PFSK-1 (cell line): ENCODE results near the gene NCL.

ENCODE experiments used
- FOXP2 ChIP-seq: optimal IDR thresholded peaks from 2 replicates; pipeline ENCODE3; 2011; ENCODE audit warnings: borderline replicate concordance, control low read depth, inconsistent platforms; ENCODE audit not compliant: insufficient read depth; ENCODE audit errors: extremely low read length, extremely low read depth
- POLR2AphosphoS5 ChIP-seq: IDR thresholded peaks from 2 replicates; pipeline ENCODE4 v1.6.1; 2012; ENCODE audit warnings: low read depth, mild to moderate bottlenecking, control low read depth, low read length, moderate library complexity
- REST ChIP-seq, 2 experiments: IDR thresholded peaks; 2 replicates each; pipeline versions ENCODE4 v1.6.1 to v1.8.0; 2011 to 2012; ENCODE audit warnings: low read depth in 2 of 2, low read length in 2 of 2, control low read depth in 1 of 2, inconsistent platforms in 1 of 2, mild to moderate bottlenecking in 1 of 2, moderate library complexity in 1 of 2; ENCODE audit not compliant: insufficient read depth in 1 of 2
- SIN3A ChIP-seq: IDR thresholded peaks from 2 replicates; pipeline ENCODE4 v1.6.1; 2012; ENCODE audit warnings: mild to moderate bottlenecking, low read length, moderate library complexity, borderline replicate concordance; ENCODE audit not compliant: insufficient read depth
- TAF1 ChIP-seq: IDR thresholded peaks from 2 replicates; pipeline ENCODE4 v1.6.1; 2012; ENCODE audit warnings: low read length, control low read depth, borderline replicate concordance; ENCODE audit not compliant: insufficient read depth

NCL gene

GRCh38 chr2:231457101-231457500, 7.2 kb downstream of the NCL start:
- no peak for TF ChIP-seq FOXP2
- TF ChIP-seq SIN3A, result no peak
- no peak for TF ChIP-seq TAF1
- TF ChIP-seq REST (IDR thresholded peaks at IDR 0.05; ENCODE audit: insufficient read depth in 1 of 2, low read depth in 2 of 2, low read length in 2 of 2), result no peak
- no peak; the same call in 1 of the 2 replicates for TF ChIP-seq POLR2AphosphoS5

DNA sequence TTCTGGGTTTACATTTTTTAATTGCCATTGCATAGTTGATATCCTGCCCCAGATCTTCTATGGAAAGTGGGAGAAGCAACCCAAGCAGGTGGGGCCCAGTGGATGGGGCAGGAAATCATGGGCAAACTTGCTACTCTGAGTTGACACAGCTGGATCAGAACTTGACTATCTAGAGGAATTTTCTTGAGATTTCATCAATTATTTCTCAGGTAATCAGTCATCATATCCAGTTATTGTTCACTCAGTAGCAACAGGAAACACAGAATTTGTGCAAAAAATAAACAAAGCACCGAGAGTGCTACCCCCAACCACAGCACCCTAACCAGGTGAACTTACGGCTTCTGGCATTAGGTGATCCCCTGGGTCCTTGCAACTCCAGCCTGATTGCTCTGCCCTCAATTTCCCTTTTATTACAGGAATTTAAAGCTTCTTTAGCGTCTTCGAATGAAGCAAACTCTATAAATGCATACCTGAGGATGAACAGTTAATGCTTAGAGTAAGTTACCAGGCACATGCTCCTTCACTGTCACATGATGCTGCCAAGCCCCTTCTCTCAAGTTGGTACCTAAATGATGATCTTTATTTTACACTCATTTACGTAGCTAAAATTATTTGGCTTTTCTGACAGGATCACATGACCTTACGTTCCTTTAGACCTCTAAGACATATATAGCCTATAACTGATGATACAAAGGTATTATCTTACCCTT, 7.8 kb downstream of the NCL start:
- TF ChIP-seq POLR2AphosphoS5, result peak; percentile 44; the same call in 1 of the 2 replicates
- TF ChIP-seq TAF1, result no peak

- no peak for TF ChIP-seq FOXP2
- TF ChIP-seq REST (IDR thresholded peaks at IDR 0.05; ENCODE audit: insufficient read depth in 1 of 2, low read depth in 2 of 2, low read length in 2 of 2), result no peak
- no peak for TF ChIP-seq TAF1
- TF ChIP-seq POLR2AphosphoS5, result no peak; the same call in 1 of the 2 replicates
- TF ChIP-seq SIN3A, result no peak
Observed at GRCh38 chr2:231455890-231456289, 8.4 kb downstream of the NCL start.

GRCh38 chr2:231455222-231455621, 9.1 kb downstream of the NCL start:
- TF ChIP-seq POLR2AphosphoS5 (no peak), SIN3A (no peak)

- no peak; the same call in 1 of the 2 replicates for TF ChIP-seq POLR2AphosphoS5
- no peak for TF ChIP-seq SIN3A
- no peak for TF ChIP-seq FOXP2
- TF ChIP-seq REST (IDR thresholded peaks at IDR 0.05; ENCODE audit: insufficient read depth in 1 of 2, low read depth in 2 of 2, low read length in 2 of 2), result no peak
- no peak for TF ChIP-seq TAF1
Observed at GRCh38 chr2:231454361-231454791, 9.9 kb downstream of the NCL start.

DNA sequence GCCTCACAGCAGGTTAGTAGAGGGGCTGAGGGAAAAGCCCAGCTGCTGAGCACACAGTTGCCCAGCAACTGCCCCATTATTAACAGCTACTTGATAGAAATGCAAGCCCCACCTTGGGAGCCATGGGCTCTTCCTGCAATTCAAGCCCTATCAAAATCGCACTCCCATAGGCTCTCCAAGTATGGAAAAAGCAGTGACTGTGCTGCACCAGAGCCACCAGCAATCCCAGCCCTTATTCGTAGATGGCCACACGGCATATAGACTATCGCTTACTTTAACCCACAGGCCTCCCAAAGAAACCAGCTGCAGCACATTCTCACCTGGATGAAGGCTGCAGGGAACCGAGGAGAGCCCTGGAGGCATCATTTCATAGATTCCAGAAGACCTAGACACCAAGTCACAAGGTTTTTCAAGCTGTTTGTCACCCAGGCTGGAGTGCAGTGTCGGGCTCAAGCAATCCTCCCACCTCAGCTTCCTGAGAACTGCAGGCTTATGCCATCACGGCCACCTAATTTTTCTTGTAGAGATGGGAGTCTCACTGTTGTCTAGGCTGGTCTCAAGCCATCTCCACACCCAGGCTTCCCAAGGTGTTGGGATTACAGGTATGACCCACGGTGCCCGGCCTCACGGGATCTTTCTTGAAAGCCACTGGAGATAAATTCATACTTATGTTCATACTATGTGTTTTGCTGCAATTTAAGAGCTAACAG, 11.3 kb downstream of the NCL start:
- TF ChIP-seq FOXP2 (no peak), SIN3A (0 out of 2 replicates have a peak, but pooled peaks have one; percentile 22), REST (IDR thresholded peaks at IDR 0.05; ENCODE audit: insufficient read depth in 1 of 2, low read depth in 2 of 2, low read length in 2 of 2) (no peak), TAF1 (no peak), POLR2AphosphoS5 (peak; percentile 84)
